HG03064 (cell line): ENCODE results near the gene ANTXR2.
A peak's percentile ranks its signal among the peaks of the same experiment; 100 is the strongest.
"Not testable (repeated sequence)": the region's sequence is repeated elsewhere in the genome, so short reads cannot be mapped to it uniquely, and the experiment has no call there.

Source experiments
- ATAC-seq: cut with Tn5 transposase; IDR thresholded peaks from one replicate; pipeline ENCODE4 v1.9.1; 2021; ENCODE audit warnings: low read depth; ENCODE audit not compliant: unreplicated experiment

Gene ANTXR2

DNA sequence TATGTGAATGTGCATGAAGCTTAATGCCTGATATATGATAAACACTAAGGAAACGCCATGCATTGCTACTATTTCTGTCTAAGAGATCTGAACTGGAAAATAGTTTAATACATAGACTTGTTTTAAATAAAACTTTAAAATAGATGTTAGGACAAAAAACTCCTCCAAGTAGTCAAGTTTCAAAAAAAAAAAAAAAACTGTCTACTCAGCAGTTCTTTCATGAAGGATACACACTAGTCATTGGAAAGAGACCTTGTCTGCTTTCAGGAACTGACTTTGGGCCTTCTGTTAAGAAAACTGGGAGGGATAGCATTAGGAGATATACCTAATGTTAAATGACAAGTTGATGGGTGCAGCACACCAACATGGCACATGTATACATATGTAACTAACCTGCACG, 138.4 kb downstream of the ANTXR2 start:
- ATAC-seq: no peak

DNA sequence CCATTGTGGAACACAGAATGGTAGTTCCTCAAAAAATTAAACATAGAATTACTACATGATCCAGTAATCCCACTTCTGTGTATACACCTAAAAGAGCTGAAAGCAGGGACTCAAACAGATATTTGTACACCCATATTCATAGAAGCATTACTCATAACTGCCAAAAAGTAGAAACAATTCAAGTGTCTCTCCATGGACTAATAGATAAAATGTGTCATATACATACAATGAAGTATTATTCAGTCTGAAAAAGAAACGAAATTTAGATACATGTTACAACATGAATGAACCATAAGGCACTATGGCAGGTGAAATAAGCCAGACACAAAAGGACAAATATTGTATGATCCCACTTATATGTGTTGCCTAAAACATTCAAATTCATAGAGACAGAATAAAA, 145.1 kb downstream of the ANTXR2 start:
- no peak for ATAC-seq

DNA sequence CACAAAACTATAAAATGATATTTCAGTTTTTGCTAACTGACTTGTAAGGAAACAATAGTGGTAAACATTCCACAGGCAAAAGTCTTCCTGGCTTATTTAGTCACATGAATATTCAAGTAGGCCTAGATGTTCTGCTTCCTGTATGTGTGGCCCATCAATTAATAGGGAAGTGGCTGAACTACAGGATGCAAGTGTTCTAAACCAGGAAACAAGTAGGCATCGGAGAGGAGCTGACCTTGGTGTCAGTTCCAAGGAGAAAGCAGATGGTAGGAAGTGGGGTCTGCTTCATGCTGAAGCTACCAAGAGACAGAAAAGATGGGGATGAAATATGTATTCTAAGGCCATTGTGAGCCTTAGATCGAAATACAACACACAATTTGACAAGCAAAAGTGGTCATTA, 149.7 kb downstream of the ANTXR2 start:
- ATAC-seq: no peak

DNA sequence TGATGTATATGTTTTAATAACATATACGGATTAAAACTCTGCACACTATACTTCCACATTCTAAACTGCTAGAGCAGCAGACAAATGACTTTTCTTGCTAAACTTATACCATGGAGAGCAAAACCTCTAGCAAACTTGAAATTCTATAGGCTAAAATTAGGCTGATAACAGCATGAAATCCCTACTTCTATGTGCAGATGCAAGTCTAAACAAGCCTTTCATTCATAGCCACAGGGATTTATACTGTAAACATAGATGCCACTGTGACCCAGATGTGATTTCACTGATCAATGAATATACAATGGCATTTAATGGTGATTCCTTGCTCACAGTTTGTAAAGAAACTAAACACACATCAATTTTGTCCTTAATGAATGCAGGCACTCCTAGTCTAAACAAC, 151.0 kb downstream of the ANTXR2 start:
- no peak for ATAC-seq

DNA sequence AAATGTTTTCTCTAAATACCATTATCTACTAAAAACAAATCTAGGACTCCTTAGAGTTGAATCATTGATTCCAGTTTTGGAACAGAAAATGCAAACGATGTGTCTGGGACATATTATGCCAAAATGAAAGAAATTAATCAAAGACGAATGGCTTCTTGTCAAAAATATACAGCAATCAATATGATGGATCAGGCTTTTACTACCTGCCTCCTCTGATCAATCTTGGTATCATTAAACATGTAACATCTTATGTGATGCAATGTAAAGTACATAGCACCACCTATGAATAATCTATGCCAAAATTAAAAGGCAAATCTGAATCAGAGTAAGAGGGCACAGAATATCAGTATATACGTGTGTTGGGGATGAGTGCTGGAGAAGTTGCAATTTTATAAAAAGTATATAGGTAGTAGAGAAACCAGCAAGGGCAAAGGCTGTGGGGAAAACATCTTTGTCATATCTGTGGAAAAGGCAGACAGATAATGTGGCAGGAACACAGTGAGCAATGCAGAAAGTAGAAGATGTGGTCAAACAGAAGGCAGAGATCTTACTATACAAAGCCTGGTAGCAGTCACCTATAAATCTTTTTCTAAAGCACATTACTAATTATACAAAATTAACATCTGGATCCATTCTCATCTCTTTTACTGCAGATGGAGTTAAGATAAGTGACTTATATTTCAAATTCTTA, 152.7 kb downstream of the ANTXR2 start:
- no peak for ATAC-seq

DNA sequence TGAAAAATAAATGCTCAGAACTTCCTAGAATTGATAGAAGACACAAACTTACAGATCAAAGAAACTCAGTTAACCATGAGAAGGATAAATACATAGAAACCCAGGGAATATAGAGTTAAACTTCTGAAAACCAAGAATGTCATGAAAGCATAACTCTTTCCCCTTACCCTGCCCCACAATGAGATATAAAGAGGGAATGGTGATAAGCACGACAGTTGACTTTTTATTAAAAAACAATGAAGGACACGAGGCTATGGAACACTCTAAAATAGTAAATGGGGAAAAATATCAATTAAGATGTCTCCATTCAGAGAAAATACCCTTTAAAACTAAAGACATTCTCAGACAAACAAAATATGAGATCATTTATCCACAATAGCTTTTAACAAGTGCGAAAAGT, 154.7 kb downstream of the ANTXR2 start:
- no peak for ATAC-seq

DNA sequence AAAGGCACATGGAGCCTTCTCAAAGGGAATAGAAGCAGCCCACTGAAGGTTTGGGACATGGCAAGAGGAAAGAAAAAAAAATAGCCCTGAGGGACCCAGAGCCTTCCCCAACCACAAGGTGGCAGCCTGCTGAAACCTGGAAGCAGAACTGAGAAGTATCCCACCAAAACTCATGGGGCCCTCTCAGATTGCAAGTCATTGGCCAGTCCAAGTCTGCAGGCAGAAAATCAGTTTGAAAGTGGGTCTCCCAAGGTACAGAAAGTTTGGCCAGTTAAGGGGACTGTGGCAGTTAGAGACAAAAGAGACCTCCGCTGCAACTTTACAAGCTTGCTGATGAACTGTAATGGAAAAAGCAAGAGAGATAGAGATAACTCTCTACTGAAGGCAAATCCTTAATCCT, 155.8 kb downstream of the ANTXR2 start:
- ATAC-seq: peak; percentile 79

DNA sequence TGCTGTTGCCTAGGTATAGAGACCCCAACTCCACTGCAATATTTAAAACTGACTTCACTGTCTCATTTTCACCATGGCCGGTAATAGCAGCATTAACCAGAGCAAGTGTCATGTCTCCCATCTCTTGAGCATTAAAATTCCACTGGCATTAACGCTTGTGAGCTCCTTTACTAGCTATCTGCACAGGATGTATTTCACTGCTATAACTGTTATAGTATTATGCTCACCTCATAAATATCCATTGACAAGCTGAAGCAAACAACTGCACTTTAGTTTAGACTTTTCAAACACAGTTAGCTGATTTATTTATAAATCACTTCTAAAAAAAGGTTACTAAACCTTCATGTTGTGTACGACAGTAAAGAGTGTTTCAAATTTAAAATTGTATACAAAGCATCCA, 157.8 kb downstream of the ANTXR2 start:
- ATAC-seq: no peak

DNA sequence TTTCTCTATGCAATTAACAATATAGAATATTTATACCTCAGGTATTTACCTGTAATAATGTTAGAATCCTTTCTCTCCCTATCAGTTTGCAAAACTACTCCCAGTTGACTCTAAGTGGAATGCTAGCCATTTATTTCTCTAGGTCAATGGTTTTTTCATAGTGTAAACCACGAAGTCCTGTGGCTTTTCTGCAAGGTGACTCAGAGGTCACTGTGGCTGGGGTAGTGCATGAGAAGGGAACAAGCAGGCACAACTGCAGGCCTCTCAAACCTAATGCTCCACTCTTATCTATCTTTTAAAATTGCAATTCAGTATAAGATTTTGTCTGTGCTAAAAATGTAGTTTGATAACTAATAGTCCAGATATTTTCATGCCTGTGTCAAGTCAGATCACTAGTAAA, 159.4 kb downstream of the ANTXR2 start:
- ATAC-seq: no peak

DNA sequence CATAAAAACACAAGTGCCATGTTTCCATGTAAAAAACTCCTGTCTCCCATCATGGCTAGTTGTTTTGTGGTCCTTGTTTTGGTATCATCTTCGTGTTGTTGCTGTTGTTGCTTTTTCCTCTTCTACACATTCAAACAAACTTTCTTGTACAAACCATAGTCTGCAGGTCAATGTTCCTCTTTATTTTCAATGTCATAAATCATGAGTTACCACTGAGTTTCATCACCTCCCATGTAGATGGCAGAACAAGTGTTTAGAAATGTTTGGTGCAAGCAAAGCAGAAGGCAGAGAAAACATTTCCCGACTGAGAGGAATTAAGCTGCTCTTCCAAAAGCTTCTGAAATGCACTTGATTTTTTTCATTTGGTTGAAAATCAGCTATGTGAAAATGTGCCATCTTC, 166.0 kb downstream of the ANTXR2 start:
- ATAC-seq: no peak

DNA sequence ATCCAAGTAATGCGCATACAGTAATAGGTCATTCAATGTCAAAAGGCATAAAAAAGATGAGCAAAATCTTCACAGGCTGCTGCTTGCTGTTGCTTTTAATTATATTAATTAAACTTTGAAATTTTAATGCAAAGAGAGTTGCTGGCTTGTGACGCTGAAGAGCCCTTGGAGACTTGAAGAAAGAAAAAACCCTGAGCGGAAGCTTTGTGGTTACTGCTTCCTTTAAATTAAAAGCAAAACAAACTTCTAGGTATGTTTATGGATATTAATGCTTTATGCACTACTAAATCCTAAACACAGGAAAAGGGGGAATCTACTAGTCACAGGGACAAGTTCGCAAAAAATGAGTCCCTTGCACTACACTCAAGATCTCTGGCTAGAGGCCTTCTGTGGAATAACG, 166.7 kb downstream of the ANTXR2 start:
- ATAC-seq: no peak

DNA sequence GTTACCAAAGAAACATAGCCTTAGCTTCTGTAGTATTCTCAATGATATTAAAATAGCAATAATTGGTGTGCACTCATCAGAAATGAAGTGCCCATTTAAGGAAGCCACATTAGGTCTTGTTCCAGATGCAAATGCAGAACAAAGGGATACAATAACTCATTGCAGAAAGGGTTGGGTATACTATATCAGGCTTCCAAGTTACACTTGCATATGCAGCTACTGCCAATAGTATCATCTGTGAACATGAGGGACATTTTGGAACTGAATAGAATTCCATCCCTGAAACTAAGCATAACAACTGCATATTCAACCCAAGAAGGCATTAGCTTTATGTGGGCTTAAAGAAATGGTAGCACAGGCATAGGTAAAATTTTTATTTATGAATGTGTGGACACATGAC, 167.8 kb downstream of the ANTXR2 start:
- no peak for ATAC-seq

DNA sequence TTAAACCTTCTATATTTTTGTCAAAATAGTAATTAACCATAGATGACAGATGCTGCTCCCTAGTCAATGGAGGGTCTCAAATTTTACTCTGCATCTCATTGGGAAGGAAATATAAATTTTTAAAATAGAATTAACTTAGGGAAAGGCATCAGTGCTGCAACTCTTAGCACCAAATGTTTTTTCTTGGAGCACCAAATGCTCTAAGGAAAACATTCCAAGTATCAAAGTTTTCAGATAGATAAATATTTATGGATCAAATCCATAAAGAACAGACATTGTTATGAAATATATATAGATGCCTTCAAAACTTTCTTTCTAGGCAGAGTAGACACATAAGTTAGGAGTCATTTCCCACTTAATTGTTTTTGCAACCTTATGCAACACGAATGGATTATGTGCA, 168.7 kb downstream of the ANTXR2 start:
- no peak for ATAC-seq

DNA sequence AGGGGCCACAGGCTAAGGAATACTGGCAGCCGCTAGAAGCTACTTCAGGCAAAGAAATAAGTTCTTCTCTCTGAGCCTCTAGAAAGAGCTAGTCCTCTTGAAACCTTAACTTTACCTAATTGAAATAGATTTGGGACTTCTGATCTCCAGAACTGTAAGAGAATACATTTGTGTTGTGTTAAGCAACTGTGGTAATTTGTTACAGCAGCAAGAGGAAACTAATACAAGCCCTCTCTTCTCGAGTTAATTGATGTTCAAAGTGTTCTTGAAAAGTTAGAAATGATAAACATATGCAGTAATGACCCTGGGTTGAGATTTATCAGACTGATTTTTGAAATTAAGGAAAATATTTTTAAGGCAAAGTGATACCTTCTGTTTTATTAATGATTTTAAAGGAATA, 172.8 kb downstream of the ANTXR2 start:
- no peak for ATAC-seq

DNA sequence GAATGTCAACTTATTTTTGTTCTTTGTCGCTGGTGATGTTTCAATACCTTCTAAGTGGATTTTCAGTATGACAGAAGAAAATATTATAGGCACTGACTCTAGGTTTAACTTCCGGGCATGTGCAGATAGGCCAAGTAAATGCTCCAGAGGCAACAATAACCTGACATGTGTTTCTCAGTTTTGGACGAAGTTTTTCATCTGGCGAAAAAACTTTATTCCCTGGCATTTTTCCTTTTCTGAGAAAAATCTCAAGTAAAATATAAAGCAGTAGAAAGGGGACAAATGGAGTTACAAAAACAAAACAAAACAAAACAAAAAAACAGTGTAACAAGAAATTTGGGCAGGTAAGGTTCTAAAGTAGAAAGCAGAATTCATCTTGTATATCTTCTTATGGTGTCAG, 173.5 kb downstream of the ANTXR2 start:
- ATAC-seq: no peak

DNA sequence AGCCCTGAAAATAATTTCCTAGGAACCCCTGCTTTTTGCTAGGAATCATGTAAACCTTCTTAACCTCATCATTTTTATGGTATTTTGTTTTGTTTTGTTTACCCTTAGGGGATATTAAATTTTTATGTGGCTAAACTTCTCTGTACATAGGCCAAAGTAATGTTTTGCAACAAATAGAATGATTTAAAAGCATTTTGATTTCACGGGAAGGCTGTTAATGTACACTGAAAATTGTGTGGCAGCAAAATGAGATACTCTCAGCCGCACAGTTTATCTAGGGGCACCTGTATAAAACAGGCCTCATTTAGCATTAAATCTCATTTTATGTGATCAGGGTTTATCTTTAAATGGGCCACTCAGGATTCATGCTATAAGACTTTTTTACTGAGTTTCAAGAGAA, 175.0 kb downstream of the ANTXR2 start:
- ATAC-seq: no peak

DNA sequence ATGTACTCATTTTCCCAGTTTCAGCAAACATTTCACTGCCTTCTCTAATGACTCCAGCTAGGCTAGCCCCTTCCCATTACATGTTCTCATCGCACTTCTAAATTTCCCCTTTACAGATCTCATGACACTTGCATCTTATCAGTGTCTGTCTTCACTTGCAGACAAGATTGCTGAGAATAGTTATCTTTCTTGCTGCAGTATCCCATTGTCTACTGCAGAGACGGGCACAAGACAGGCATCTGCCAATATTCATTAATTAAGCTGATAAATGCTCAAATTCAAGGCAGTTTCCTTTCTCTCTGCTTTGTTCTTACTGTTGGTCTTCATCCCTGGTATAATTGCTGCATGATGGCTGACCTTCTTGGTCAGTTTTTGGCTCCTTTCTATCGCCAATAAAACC, 175.9 kb downstream of the ANTXR2 start:
- no peak for ATAC-seq

DNA sequence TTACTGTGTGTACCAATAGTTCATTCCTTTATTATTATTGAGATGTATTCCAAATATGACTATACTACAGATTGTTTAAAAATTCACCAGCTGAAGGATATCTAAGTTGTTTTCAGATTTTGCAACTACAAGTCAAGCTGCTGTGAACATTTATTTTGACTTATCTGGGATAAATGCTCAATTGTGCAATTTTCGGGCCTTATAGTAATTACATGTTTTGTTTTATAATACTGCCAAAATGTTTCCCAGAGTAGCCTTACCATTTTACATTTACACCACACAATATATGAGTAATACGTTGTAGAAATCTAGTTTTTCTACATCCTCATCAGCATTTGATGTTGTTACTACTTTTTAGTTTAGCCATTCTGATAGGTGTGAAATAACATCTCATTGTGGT, 179.6 kb downstream of the ANTXR2 start:
- ATAC-seq: no peak

DNA sequence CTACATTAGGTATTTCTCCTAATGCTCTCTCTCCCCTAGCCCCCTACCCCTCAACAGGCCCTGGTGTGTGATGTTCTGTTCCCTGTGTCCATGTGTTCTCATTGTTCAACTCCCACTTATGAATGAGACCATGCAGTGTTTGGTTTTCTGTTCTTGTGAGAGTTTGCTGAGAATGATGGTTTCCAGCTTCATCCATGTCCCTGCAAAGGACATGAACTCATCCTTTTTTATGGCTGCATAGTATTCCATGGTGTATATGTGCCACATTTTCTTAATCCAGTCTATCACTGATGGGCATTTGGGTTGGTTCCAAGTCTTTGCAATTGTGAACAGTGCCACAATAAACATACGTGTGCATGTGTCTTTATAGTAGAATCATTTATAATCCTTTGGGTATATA, 184.0 kb downstream of the ANTXR2 start:
- ATAC-seq: not testable (repeated sequence)

DNA sequence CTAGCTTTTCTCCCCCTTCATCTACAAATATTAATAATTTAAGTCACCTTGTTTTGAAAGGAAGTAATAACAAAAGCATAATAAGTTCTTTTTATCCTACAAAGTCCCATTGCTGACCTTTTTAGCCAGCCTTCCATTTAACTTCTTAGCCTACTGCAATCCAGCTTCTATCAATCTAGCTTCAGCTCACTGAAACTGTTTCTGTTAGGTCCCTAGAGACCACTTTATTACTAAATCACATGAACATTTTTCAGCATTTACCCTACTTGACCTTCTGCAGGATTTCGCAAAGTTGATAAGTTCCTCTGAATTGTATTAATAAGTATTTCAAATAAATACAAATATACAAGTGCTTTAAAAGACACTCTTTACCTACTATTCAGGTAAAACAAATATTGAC, 186.5 kb downstream of the ANTXR2 start:
- no peak for ATAC-seq

DNA sequence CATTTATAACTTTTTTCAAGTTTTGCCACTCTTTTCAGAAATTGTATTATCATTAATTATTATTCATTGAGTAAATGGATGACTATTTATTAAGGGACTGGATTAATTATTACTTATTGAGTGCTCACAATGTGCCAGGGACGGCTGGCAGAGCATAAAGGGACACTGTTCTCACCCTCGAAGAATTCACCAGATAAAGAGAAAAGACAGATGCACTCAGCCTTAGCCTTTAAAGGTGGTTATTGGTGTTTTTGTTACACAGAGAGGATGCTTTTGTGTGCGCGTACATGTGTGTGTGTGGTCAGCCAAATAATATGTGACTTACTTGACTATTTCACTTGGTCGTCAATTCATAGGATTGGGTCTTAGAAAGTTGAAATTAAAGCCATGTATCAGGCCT, 187.0 kb downstream of the ANTXR2 start:
- no peak for ATAC-seq

DNA sequence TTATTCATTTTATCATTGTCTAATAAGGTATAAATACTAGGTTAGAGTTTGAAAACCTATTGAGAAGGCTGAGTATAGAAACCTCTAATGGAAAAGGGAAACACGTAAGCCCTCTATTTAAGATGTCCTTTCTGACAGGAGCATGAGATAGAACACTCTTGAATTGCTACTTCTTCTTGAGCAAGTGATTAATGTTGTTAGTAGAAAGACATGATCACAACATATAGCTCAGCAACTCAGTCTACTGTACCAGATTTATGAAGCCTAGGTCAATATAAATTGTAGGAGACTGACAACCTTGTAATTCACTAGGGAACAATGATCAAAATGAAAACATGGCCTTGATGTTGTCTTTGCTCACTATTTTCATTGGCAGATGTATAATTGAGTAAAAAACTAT, 189.7 kb downstream of the ANTXR2 start:
- no peak for ATAC-seq

DNA sequence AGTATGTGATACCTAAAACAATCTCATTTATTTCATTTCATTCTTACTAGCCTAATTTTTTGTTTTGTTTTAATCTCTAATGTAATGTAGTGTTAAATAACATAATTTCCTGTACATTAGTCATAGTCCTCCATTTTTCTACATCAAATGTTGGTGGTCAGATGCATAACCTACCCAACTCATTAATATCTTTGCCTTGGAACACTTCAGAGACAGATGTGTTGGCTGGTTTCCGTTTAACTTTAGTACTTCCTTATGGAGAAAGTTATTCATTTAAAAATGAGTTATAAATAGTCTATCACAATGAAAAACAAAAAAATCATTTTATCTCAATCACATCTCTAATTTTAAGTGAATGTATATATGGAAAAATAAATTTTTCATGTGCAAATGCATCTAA, 190.2 kb downstream of the ANTXR2 start:
- ATAC-seq: no peak
